ENCODE data around the gene CHERP.

Gene CHERP

GRCh38 chr19:16536130-16536529 lies 6.1 kb downstream of the CHERP start:
- no peak for DNase-seq (ENCODE audit: extremely low spot score)
- POLR2A ChIA-PET: no interaction called here
- CTCF ChIA-PET: no interaction called here
- TF ChIP-seq BHLHE40 (IDR thresholded peaks at IDR 0.05; ENCODE audit: borderline replicate concordance) (no peak), SP1 (IDR thresholded peaks at IDR 0.05) (no peak), LEF1 (IDR thresholded peaks at IDR 0.05; ENCODE audit: borderline replicate concordance) (no peak), ELF4 (IDR thresholded peaks at IDR 0.05) (no peak), FOXM1 (IDR thresholded peaks at IDR 0.05; ENCODE audit: borderline replicate concordance) (no peak), NFRKB (IDR thresholded peaks at IDR 0.05) (no peak)

GRCh38 chr19:16535381-16535780 lies 6.9 kb downstream of the CHERP start:
- POLR2A ChIA-PET: no interaction called here
- CTCF ChIA-PET: no interaction called here
- no peak for DNase-seq (ENCODE audit: extremely low spot score)
- no peak for TF ChIP-seq LEF1 (IDR thresholded peaks at IDR 0.05; ENCODE audit: borderline replicate concordance)
- TF ChIP-seq BHLHE40 (IDR thresholded peaks at IDR 0.05; ENCODE audit: borderline replicate concordance): no peak
- TF ChIP-seq SUZ12 (IDR thresholded peaks at IDR 0.05): no peak
- TF ChIP-seq L3MBTL2 (conservative IDR thresholded peaks at IDR 0.05): no peak
- no peak for TF ChIP-seq PKNOX1 (IDR thresholded peaks at IDR 0.05)

GRCh38 chr19:16532440-16533234 lies 9.6 kb downstream of the CHERP start:
- CTCF ChIA-PET: no interaction called here
- DNase-seq (ENCODE audit: extremely low spot score): no peak
- POLR2A ChIA-PET: interaction anchor here (1.3 kb wide), 1 partner anchor 9 kb away, joined by 3 read pairs; no protein-coding TSS in a partner anchor
- TF ChIP-seq FOXA1 (IDR thresholded peaks at IDR 0.05) (no peak), FOXK2 (IDR thresholded peaks at IDR 0.05) (no peak), BHLHE40 (IDR thresholded peaks at IDR 0.05; ENCODE audit: borderline replicate concordance) (no peak), SP1 (IDR thresholded peaks at IDR 0.05) (no peak)

- CTCF ChIA-PET: no interaction called here
- no peak for TF ChIP-seq CTBP1 (IDR thresholded peaks at IDR 0.05; ENCODE audit: borderline replicate concordance)
- TF ChIP-seq NFRKB (IDR thresholded peaks at IDR 0.05): no peak
- TF ChIP-seq BHLHE40 (IDR thresholded peaks at IDR 0.05; ENCODE audit: borderline replicate concordance): no peak
- no peak for TF ChIP-seq LEF1 (IDR thresholded peaks at IDR 0.05; ENCODE audit: borderline replicate concordance)
- TF ChIP-seq ELF4 (IDR thresholded peaks at IDR 0.05): no peak
- TF ChIP-seq PKNOX1 (IDR thresholded peaks at IDR 0.05): no peak
- TF ChIP-seq SP1 (IDR thresholded peaks at IDR 0.05): no peak
- TF ChIP-seq FOXM1 (IDR thresholded peaks at IDR 0.05; ENCODE audit: borderline replicate concordance): no peak
- TF ChIP-seq HDGF (IDR thresholded peaks at IDR 0.05; ENCODE audit: borderline replicate concordance): no peak
- TF ChIP-seq FOXA1 (IDR thresholded peaks at IDR 0.05): no peak
- TF ChIP-seq ZNF384 (IDR thresholded peaks at IDR 0.05): no peak
- POLR2A ChIA-PET: interaction anchor here (1.3 kb wide), 1 partner anchor 10 kb away, joined by 3 read pairs; no protein-coding TSS in a partner anchor
These were observed 10.9 kb downstream of the CHERP start for GRCh38 chr19:16531380-16531669.

GRCh38 chr19:16530540-16531379 lies 11.5 kb downstream of the CHERP start:
- no peak for DNase-seq (ENCODE audit: extremely low spot score)
- ChIA-PET CTCF (interaction anchor here (0.5 kb wide), 1 partner anchor 76 kb away, joined by 3 read pairs; no protein-coding TSS in a partner anchor), POLR2A (no interaction called here)
- TF ChIP-seq FOXM1 (IDR thresholded peaks at IDR 0.05; ENCODE audit: borderline replicate concordance) (no peak), SUZ12 (IDR thresholded peaks at IDR 0.05) (no peak), BHLHE40 (IDR thresholded peaks at IDR 0.05; ENCODE audit: borderline replicate concordance) (no peak), ELF4 (IDR thresholded peaks at IDR 0.05) (no peak), L3MBTL2 (conservative IDR thresholded peaks at IDR 0.05) (no peak), LEF1 (IDR thresholded peaks at IDR 0.05; ENCODE audit: borderline replicate concordance) (no peak), PKNOX1 (IDR thresholded peaks at IDR 0.05) (no peak), ZNF384 (IDR thresholded peaks at IDR 0.05) (no peak), TARDBP (IDR thresholded peaks at IDR 0.05) (no peak), SP1 (IDR thresholded peaks at IDR 0.05) (no peak), NFRKB (IDR thresholded peaks at IDR 0.05) (no peak), ARNT (IDR thresholded peaks at IDR 0.05) (no peak), FOXK2 (IDR thresholded peaks at IDR 0.05) (no peak), FOXA1 (IDR thresholded peaks at IDR 0.05) (no peak)

More at GRCh38 chr19:16531380-16531669, 10.9 kb downstream of the CHERP start:
- DNase-seq (ENCODE audit: extremely low spot score): no peak

- DNase-seq (ENCODE audit: extremely low spot score): no peak
- POLR2A ChIA-PET: no interaction called here
- TF ChIP-seq NFRKB (IDR thresholded peaks at IDR 0.05) (no peak), SUZ12 (IDR thresholded peaks at IDR 0.05) (no peak), FOXA1 (IDR thresholded peaks at IDR 0.05) (no peak), ZNF384 (IDR thresholded peaks at IDR 0.05) (no peak), PKNOX1 (IDR thresholded peaks at IDR 0.05) (no peak), L3MBTL2 (conservative IDR thresholded peaks at IDR 0.05) (no peak), FOXM1 (IDR thresholded peaks at IDR 0.05; ENCODE audit: borderline replicate concordance) (no peak), TARDBP (IDR thresholded peaks at IDR 0.05) (no peak), BHLHE40 (IDR thresholded peaks at IDR 0.05; ENCODE audit: borderline replicate concordance) (no peak), LEF1 (IDR thresholded peaks at IDR 0.05; ENCODE audit: borderline replicate concordance) (no peak), SP1 (IDR thresholded peaks at IDR 0.05) (no peak), FOXK2 (IDR thresholded peaks at IDR 0.05) (no peak)
- CTCF ChIA-PET: no interaction called here
These were observed 12.6 kb downstream of the CHERP start for GRCh38 chr19:16529466-16530144.
